ENCODE data around the gene AFTPH. TPM values are rescaled to one million over a fixed set of nuclear protein-coding genes. Genes with fewer than 3 reads are reported as not detected.

Gene AFTPH
- total RNA-seq, 1 experiment from 2014 or later: 14.9 TPM

DNA sequence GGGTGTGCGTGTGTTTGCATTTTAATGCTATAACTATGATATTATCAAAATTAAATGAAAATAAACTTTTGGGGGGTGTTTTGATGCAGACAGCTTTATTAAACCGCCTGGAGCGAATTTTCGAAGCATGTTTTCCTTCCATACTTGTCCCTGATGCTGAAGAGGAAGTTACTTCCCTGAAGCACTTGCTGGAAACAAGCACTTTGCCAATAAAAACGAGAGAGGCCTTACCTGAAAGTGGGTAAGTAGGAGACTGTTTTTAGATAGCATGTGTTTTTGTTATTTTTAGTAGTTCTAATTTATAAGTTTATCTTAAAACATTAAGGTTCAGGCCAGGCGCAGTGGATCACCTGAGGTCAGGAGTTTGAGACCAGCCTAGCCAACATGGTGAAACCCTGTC is 43.3 kb downstream of the AFTPH start:
- Mint-ChIP-seq H3K27me3 (ENCODE audit: low read depth) (no peaks in the 10 kb centered on the region), H3K36me3 (peaks cover 4% of the 10 kb centered on the region; the same call in 1 of the 2 replicates), H3K27ac (no peak overlapping the region), H3K4me1 (peaks cover 15% of the 10 kb centered on the region), H3K9me3 (no peaks in the 10 kb centered on the region), H3K4me3 (no peak overlapping the region)
- ATAC-seq (no peak), DNase-seq (ENCODE audit: low spot score) (no peak)
- ChIA-PET POLR2A (no interaction called here), CTCF (no interaction called here)
- TF ChIP-seq, protein P1, sequence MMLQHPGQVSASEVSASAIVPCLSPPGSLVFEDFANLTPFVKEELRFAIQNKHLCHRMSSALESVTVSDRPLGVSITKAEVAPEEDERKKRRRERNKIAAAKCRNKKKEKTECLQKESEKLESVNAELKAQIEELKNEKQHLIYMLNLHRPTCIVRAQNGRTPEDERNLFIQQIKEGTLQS (CRISPR knock-in tag; conservative IDR thresholded peaks at IDR 0.05): no peak
- TF ChIP-seq ZMAT4 (CRISPR knock-in tag; IDR thresholded peaks at IDR 0.05): no peak
- no peak for TF ChIP-seq ESRRA (CRISPR knock-in tag; IDR thresholded peaks at IDR 0.05; ENCODE audit: borderline replicate concordance)
- no peak for TF ChIP-seq NFATC4 (CRISPR knock-in tag; IDR thresholded peaks at IDR 0.05)
- TF ChIP-seq TEAD4 (CRISPR knock-in tag; IDR thresholded peaks at IDR 0.05): no peak
- TF ChIP-seq JUN (CRISPR knock-in tag; IDR thresholded peaks at IDR 0.05): no peak
- TF ChIP-seq, protein P2, sequence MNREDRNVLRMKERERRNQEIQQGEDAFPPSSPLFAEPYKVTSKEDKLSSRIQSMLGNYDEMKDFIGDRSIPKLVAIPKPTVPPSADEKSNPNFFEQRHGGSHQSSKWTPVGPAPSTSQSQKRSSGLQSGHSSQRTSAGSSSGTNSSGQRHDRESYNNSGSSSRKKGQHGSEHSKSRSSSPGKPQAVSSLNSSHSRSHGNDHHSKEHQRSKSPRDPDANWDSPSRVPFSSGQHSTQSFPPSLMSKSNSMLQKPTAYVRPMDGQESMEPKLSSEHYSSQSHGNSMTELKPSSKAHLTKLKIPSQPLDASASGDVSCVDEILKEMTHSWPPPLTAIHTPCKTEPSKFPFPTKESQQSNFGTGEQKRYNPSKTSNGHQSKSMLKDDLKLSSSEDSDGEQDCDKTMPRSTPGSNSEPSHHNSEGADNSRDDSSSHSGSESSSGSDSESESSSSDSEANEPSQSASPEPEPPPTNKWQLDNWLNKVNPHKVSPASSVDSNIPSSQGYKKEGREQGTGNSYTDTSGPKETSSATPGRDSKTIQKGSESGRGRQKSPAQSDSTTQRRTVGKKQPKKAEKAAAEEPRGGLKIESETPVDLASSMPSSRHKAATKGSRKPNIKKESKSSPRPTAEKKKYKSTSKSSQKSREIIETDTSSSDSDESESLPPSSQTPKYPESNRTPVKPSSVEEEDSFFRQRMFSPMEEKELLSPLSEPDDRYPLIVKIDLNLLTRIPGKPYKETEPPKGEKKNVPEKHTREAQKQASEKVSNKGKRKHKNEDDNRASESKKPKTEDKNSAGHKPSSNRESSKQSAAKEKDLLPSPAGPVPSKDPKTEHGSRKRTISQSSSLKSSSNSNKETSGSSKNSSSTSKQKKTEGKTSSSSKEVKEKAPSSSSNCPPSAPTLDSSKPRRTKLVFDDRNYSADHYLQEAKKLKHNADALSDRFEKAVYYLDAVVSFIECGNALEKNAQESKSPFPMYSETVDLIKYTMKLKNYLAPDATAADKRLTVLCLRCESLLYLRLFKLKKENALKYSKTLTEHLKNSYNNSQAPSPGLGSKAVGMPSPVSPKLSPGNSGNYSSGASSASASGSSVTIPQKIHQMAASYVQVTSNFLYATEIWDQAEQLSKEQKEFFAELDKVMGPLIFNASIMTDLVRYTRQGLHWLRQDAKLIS (CRISPR knock-in tag; IDR thresholded peaks at IDR 0.05; ENCODE audit: borderline replicate concordance): no peak
- TF ChIP-seq ATF2 (CRISPR knock-in tag; IDR thresholded peaks at IDR 0.05; ENCODE audit: borderline replicate concordance, low read depth): no peak
- TF ChIP-seq EMX1 (CRISPR knock-in tag; IDR thresholded peaks at IDR 0.05): no peak
- TF ChIP-seq, protein P3, sequence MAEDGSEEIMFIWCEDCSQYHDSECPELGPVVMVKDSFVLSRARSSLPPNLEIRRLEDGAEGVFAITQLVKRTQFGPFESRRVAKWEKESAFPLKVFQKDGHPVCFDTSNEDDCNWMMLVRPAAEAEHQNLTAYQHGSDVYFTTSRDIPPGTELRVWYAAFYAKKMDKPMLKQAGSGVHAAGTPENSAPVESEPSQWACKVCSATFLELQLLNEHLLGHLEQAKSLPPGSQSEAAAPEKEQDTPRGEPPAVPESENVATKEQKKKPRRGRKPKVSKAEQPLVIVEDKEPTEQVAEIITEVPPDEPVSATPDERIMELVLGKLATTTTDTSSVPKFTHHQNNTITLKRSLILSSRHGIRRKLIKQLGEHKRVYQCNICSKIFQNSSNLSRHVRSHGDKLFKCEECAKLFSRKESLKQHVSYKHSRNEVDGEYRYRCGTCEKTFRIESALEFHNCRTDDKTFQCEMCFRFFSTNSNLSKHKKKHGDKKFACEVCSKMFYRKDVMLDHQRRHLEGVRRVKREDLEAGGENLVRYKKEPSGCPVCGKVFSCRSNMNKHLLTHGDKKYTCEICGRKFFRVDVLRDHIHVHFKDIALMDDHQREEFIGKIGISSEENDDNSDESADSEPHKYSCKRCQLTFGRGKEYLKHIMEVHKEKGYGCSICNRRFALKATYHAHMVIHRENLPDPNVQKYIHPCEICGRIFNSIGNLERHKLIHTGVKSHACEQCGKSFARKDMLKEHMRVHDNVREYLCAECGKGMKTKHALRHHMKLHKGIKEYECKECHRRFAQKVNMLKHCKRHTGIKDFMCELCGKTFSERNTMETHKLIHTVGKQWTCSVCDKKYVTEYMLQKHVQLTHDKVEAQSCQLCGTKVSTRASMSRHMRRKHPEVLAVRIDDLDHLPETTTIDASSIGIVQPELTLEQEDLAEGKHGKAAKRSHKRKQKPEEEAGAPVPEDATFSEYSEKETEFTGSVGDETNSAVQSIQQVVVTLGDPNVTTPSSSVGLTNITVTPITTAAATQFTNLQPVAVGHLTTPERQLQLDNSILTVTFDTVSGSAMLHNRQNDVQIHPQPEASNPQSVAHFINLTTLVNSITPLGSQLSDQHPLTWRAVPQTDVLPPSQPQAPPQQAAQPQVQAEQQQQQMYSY (CRISPR knock-in tag; IDR thresholded peaks at IDR 0.05): no peak
- no peak for TF ChIP-seq GABPB1 (CRISPR knock-in tag; IDR thresholded peaks at IDR 0.05)
- TF ChIP-seq, protein P4, sequence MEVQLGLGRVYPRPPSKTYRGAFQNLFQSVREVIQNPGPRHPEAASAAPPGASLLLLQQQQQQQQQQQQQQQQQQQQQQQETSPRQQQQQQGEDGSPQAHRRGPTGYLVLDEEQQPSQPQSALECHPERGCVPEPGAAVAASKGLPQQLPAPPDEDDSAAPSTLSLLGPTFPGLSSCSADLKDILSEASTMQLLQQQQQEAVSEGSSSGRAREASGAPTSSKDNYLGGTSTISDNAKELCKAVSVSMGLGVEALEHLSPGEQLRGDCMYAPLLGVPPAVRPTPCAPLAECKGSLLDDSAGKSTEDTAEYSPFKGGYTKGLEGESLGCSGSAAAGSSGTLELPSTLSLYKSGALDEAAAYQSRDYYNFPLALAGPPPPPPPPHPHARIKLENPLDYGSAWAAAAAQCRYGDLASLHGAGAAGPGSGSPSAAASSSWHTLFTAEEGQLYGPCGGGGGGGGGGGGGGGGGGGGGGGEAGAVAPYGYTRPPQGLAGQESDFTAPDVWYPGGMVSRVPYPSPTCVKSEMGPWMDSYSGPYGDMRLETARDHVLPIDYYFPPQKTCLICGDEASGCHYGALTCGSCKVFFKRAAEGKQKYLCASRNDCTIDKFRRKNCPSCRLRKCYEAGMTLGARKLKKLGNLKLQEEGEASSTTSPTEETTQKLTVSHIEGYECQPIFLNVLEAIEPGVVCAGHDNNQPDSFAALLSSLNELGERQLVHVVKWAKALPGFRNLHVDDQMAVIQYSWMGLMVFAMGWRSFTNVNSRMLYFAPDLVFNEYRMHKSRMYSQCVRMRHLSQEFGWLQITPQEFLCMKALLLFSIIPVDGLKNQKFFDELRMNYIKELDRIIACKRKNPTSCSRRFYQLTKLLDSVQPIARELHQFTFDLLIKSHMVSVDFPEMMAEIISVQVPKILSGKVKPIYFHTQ (CRISPR knock-in tag; IDR thresholded peaks at IDR 0.05): no peak
- no peak for TF ChIP-seq ATF1 (CRISPR knock-in tag; IDR thresholded peaks at IDR 0.05)
- TF ChIP-seq CBFB (CRISPR knock-in tag; IDR thresholded peaks at IDR 0.05; ENCODE audit: low read depth): no peak
- TF ChIP-seq CREB1 (CRISPR knock-in tag; IDR thresholded peaks at IDR 0.05): no peak
- TF ChIP-seq FOXP1 (CRISPR knock-in tag; IDR thresholded peaks at IDR 0.05; ENCODE audit: borderline replicate concordance): no peak
- no peak for TF ChIP-seq HMGA2 (CRISPR knock-in tag; IDR thresholded peaks at IDR 0.05)
- no peak for TF ChIP-seq SMAD3 (CRISPR knock-in tag; IDR thresholded peaks at IDR 0.05; ENCODE audit: borderline replicate concordance)
- TF ChIP-seq NR2C2 (CRISPR knock-in tag; IDR thresholded peaks at IDR 0.05): no peak
- no peak for TF ChIP-seq TP53 (CRISPR knock-in tag; IDR thresholded peaks at IDR 0.05)
